HEK293 (cell line): ENCODE data around the gene KIR3DL1.

Experiments used
- CTCF ChIA-PET: fragments of 350-600 bp; formaldehyde crosslinking; extraction: SDS; loops from one replicate; lab custom pipeline; 2021; ENCODE audit warnings: antibody characterized with exemption; lab: Yijun Ruan, JAX
- POLR2A ChIA-PET: fragments of 300-600 bp; formaldehyde crosslinking; extraction: SDS; loops from one replicate; lab custom pipeline; 2020; ENCODE audit warnings: antibody characterized with exemption, inconsistent platforms; lab: Yijun Ruan, JAX
- H3K27ac ChIP-seq: fragments of 200-500 bp; sonication (Bioruptor generic); 2 replicates; pipeline ENCODE4 v1.5.1; 2014; ENCODE audit warnings: low read depth, low read length, control low read depth, inconsistent platforms; ENCODE audit errors: extremely low read depth
- H3K36me3 ChIP-seq, 2 experiments: fragments of 200-500 bp in 1 of 2; sonication (Bioruptor generic) in 1 of 2; 1 replicate in 1 of 2; 2 replicates in 1 of 2; pipeline ENCODE4 v1.5.1; 2014 to 2017; ENCODE audit warnings: inconsistent platforms in 2 of 2, low read length in 2 of 2; ENCODE audit not compliant: control insufficient read depth in 2 of 2, insufficient read depth in 1 of 2
- H3K4me1 ChIP-seq: fragments of 200-500 bp; sonication (Bioruptor generic); 2 replicates; pipeline ENCODE4 v1.5.1; 2014; ENCODE audit warnings: mild to moderate bottlenecking, low read length, inconsistent platforms; ENCODE audit not compliant: control insufficient read depth, insufficient read depth
- H3K4me3 ChIP-seq: 2 replicates; pipeline ENCODE4 v1.5.1; 2011; ENCODE audit warnings: low read depth, mild to moderate bottlenecking, control low read depth, low read length, moderate library complexity
- H3K9me3 ChIP-seq: fragments of 200-500 bp; sonication (Bioruptor generic); 2 replicates; pipeline ENCODE4 v1.5.1; 2014; ENCODE audit warnings: low read depth, low read length, inconsistent platforms; ENCODE audit not compliant: control insufficient read depth, insufficient read depth
- BCL11B ChIP-seq: fragments of 450-650 bp; formaldehyde crosslinking; IDR thresholded peaks from 2 replicates; pipeline ENCODE4 v1.5.1; 2016; ENCODE audit warnings: low read depth, missing biosample characterization, missing genetic modification characterization
- GLIS1 ChIP-seq: fragments of 450-650 bp; formaldehyde crosslinking; IDR thresholded peaks from 2 replicates; pipeline ENCODE4 v1.5.1; 2016; ENCODE audit warnings: missing biosample characterization, missing genetic modification characterization
- KLF16 ChIP-seq: fragments of 450-650 bp; formaldehyde crosslinking; IDR thresholded peaks from 2 replicates; pipeline ENCODE4 v1.5.1; 2017; ENCODE audit warnings: missing biosample characterization, missing genetic modification characterization
- MYNN ChIP-seq: fragments of 450-650 bp; formaldehyde crosslinking; IDR thresholded peaks from 2 replicates; pipeline ENCODE4 v1.5.1; 2016; ENCODE audit warnings: missing biosample characterization, missing genetic modification characterization, borderline replicate concordance
- MZF1 ChIP-seq: fragments of 450-650 bp; formaldehyde crosslinking; IDR thresholded peaks from 2 replicates; pipeline ENCODE4 v1.5.1; 2017; ENCODE audit warnings: missing biosample characterization, missing genetic modification characterization, borderline replicate concordance
- PRDM1 ChIP-seq: fragments of 450-650 bp; formaldehyde crosslinking; IDR thresholded peaks from 2 replicates; pipeline ENCODE4; 2016; ENCODE audit warnings: missing biosample characterization, missing genetic modification characterization
- SP7 ChIP-seq: fragments of 450-650 bp; formaldehyde crosslinking; IDR thresholded peaks from 2 replicates; pipeline ENCODE4 v1.5.1; 2016; ENCODE audit warnings: missing biosample characterization, missing genetic modification characterization
- ZBTB7A ChIP-seq: fragments of 450-650 bp; formaldehyde crosslinking; IDR thresholded peaks from 2 replicates; pipeline ENCODE4 v1.5.1; 2016; ENCODE audit warnings: low read depth, missing biosample characterization, missing genetic modification characterization
- ZIC2 ChIP-seq: fragments of 450-650 bp; formaldehyde crosslinking; IDR thresholded peaks from 2 replicates; pipeline ENCODE4 v1.5.1; 2016; ENCODE audit warnings: missing biosample characterization, missing genetic modification characterization
- ZNF10 ChIP-seq: fragments of 450-650 bp; formaldehyde crosslinking; IDR thresholded peaks from 2 replicates; pipeline ENCODE4 v1.5.1; 2017; ENCODE audit warnings: missing biosample characterization, missing genetic modification characterization
- ZNF140 ChIP-seq: fragments of 450-650 bp; formaldehyde crosslinking; IDR thresholded peaks from 2 replicates; pipeline ENCODE4 v1.5.1; 2016; ENCODE audit warnings: missing biosample characterization, missing genetic modification characterization
- ZNF211 ChIP-seq: fragments of 450-650 bp; formaldehyde crosslinking; IDR thresholded peaks from 2 replicates; pipeline ENCODE4 v1.5.1; 2016; ENCODE audit warnings: low read depth, missing biosample characterization, missing genetic modification characterization
- ZNF214 ChIP-seq: fragments of 450-650 bp; formaldehyde crosslinking; IDR thresholded peaks from 2 replicates; pipeline ENCODE4 v1.5.1; 2017; ENCODE audit warnings: missing biosample characterization, mild to moderate bottlenecking, missing genetic modification characterization, borderline replicate concordance
- ZNF266 ChIP-seq: fragments of 450-650 bp; formaldehyde crosslinking; IDR thresholded peaks from 2 replicates; pipeline ENCODE4 v1.5.1; 2016; ENCODE audit warnings: missing biosample characterization, missing genetic modification characterization, low read depth
- ZNF274 ChIP-seq, 2 experiments: fragments of 200-500 bp in 1 of 2; fragments of 450-650 bp in 1 of 2; sonication (Bioruptor generic) in 1 of 2; formaldehyde crosslinking in 1 of 2; IDR thresholded peaks; 2 replicates each; pipeline versions ENCODE4 v1.5.1 to v1.6.1; 2014 to 2016; ENCODE audit warnings: borderline replicate concordance in 1 of 2, inconsistent platforms in 1 of 2, low read length in 1 of 2, missing biosample characterization in 1 of 2, missing genetic modification characterization in 1 of 2
- ZNF366 ChIP-seq: fragments of 450-650 bp; formaldehyde crosslinking; conservative IDR thresholded peaks from 2 replicates; pipeline ENCODE4 v1.5.1; 2016; ENCODE audit warnings: missing biosample characterization, missing genetic modification characterization
- ZNF510 ChIP-seq: fragments of 450-650 bp; formaldehyde crosslinking; IDR thresholded peaks from 2 replicates; pipeline ENCODE4 v1.5.1; 2018; ENCODE audit warnings: mild to moderate bottlenecking, missing genetic modification characterization, missing biosample characterization; ENCODE audit not compliant: insufficient replicate concordance
- ZNF521 ChIP-seq: fragments of 450-650 bp; formaldehyde crosslinking; IDR thresholded peaks from 2 replicates; pipeline ENCODE4 v1.5.1; 2017; ENCODE audit warnings: missing biosample characterization, mild to moderate bottlenecking, missing genetic modification characterization
- ZNF558 ChIP-seq: fragments of 450-650 bp; formaldehyde crosslinking; IDR thresholded peaks from 2 replicates; pipeline ENCODE4 v1.5.1; 2016; ENCODE audit warnings: missing biosample characterization, missing genetic modification characterization
- ZNF585B ChIP-seq: fragments of 450-650 bp; formaldehyde crosslinking; IDR thresholded peaks from 2 replicates; pipeline ENCODE4 v1.5.1; 2016; ENCODE audit warnings: missing biosample characterization, missing genetic modification characterization
- ZNF707 ChIP-seq: fragments of 450-650 bp; formaldehyde crosslinking; IDR thresholded peaks from 2 replicates; pipeline ENCODE4 v1.5.1; 2016; ENCODE audit warnings: missing biosample characterization, missing genetic modification characterization
- ZNF747 ChIP-seq: fragments of 450-650 bp; formaldehyde crosslinking; IDR thresholded peaks from 2 replicates; pipeline ENCODE4 v1.5.1; 2016; ENCODE audit warnings: missing biosample characterization, missing genetic modification characterization
- ZSCAN16 ChIP-seq: fragments of 450-650 bp; formaldehyde crosslinking; IDR thresholded peaks from 2 replicates; pipeline ENCODE4 v1.5.1; 2016; ENCODE audit warnings: missing biosample characterization, missing genetic modification characterization
- TF ChIP-seq, protein P1 (sequence below): fragments of 450-650 bp; formaldehyde crosslinking; IDR thresholded peaks from 2 replicates; pipeline ENCODE4 v1.5.1; 2016; ENCODE audit warnings: missing biosample characterization, missing genetic modification characterization, low read depth
- TF ChIP-seq, protein P2 (sequence below): fragments of 450-650 bp; IDR thresholded peaks from 2 replicates; pipeline ENCODE4 v1.5.1; 2018; ENCODE audit warnings: missing biosample characterization, mild to moderate bottlenecking, missing genetic modification characterization
- TF ChIP-seq, protein P3 (sequence below): fragments of 450-650 bp; formaldehyde crosslinking; IDR thresholded peaks from 2 replicates; pipeline ENCODE4 v1.5.1; 2016; ENCODE audit warnings: missing biosample characterization, missing genetic modification characterization
- TF ChIP-seq, protein P4 (sequence below): fragments of 450-650 bp; formaldehyde crosslinking; IDR thresholded peaks from 2 replicates; pipeline ENCODE4 v1.5.1; 2016; ENCODE audit warnings: missing biosample characterization, missing genetic modification characterization
- TF ChIP-seq, protein P5 (sequence below): fragments of 450-650 bp; formaldehyde crosslinking; IDR thresholded peaks from 2 replicates; pipeline ENCODE4 v1.5.1; 2017; ENCODE audit warnings: missing biosample characterization, missing genetic modification characterization

Gene KIR3DL1

DNA sequence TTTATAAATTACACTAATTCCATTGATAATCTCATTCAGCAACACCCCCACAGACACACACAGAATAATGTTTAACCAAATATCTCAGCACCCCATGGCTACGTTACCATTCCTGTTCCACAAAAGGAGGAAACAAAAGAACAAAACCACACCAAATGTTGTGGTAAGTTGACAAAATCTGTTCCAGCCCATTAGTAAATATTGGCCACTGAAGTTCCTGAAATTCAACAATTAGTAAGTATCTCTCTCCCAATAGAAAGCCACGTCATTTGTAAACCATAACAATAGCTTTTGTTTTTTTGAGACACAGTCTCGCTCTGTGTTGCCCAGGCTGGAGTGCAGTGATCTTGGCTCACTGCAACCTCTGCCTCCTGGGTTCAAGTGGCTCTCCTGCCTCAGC, 55.4 kb downstream of the KIR3DL1 start:
- ChIA-PET POLR2A (no interaction called here), CTCF (interaction anchor here (2.0 kb wide), 1 partner anchor 10 kb away, joined by 7 read pairs; no protein-coding TSS in a partner anchor)
- H3K27ac ChIP-seq: no peak overlapping the region
- H3K9me3 ChIP-seq: no peaks in the 10 kb centered on the region
- H3K4me1 ChIP-seq: no peaks in the 10 kb centered on the region
- no peak overlapping the region for H3K4me3 ChIP-seq
- H3K36me3 ChIP-seq: no peaks in the 10 kb centered on the region
- TF ChIP-seq PRDM1 (tag by site-specific recombination) (no peak), ZNF747 (tag by site-specific recombination) (no peak), ZSCAN16 (tag by site-specific recombination) (no peak), MYNN (tag by site-specific recombination) (no peak), ZNF140 (no peak), ZIC2 (tag by site-specific recombination) (no peak), ZNF274 (IDR thresholded peaks at IDR 0.05; ENCODE audit: low read length) (no peak), ZNF274 (tag by site-specific recombination; IDR thresholded peaks at IDR 0.05; ENCODE audit: borderline replicate concordance) (no peak), ZNF266 (tag by site-specific recombination) (no peak), ZNF521 (tag by site-specific recombination) (no peak), ZNF707 (tag by site-specific recombination) (no peak), BCL11B (tag by site-specific recombination) (no peak), GLIS1 (no peak), ZNF585B (tag by site-specific recombination) (no peak)
- TF ChIP-seq, protein P1, sequence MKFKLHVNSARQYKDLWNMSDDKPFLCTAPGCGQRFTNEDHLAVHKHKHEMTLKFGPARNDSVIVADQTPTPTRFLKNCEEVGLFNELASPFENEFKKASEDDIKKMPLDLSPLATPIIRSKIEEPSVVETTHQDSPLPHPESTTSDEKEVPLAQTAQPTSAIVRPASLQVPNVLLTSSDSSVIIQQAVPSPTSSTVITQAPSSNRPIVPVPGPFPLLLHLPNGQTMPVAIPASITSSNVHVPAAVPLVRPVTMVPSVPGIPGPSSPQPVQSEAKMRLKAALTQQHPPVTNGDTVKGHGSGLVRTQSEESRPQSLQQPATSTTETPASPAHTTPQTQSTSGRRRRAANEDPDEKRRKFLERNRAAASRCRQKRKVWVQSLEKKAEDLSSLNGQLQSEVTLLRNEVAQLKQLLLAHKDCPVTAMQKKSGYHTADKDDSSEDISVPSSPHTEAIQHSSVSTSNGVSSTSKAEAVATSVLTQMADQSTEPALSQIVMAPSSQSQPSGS: no peak

DNA sequence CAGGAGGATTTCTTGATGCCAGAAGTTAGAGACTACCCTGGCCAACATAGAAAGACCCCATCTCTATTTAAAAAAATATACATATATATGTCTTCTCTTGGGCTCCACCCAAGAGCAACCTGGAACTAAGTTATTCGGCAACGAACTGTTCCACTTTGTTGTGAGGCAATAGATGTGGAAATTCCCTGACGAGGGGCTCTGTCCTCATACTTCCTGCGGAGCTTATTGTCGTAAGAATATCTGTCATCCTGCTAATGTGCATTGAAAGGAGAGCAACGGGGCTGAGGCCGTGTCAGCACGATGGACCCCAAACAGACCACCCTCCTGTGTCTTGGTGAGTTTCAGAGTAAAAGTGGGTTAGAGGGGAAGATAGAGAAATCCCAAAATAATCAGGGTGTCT, 57.7 kb downstream of the KIR3DL1 start, which contains the start of gene FCAR:
Gene FCAR, plus strand, starts transcription at position 246 of the 400 bp plus-strand sequence. Its CDS starts 55 bp downstream, at position 301.
- H3K4me3 ChIP-seq: no peak within 1 kb of the TSS
- H3K9me3 ChIP-seq: no peaks in the 10 kb centered on the region
- no peaks in the 10 kb centered on the region for H3K36me3 ChIP-seq
- CTCF ChIA-PET: interaction anchor here (0.6 to 2.7 kb wide), 2 partner anchors 199 to 545 kb away, joined by 3 to 9 read pairs; no protein-coding TSS in a partner anchor
- H3K27ac ChIP-seq: no peak within 1 kb of the TSS
- H3K4me1 ChIP-seq: no peaks in the 10 kb centered on the region
- POLR2A ChIA-PET: no interaction called here
- TF ChIP-seq ZBTB7A (tag by site-specific recombination): no peak
- TF ChIP-seq, protein P2, sequence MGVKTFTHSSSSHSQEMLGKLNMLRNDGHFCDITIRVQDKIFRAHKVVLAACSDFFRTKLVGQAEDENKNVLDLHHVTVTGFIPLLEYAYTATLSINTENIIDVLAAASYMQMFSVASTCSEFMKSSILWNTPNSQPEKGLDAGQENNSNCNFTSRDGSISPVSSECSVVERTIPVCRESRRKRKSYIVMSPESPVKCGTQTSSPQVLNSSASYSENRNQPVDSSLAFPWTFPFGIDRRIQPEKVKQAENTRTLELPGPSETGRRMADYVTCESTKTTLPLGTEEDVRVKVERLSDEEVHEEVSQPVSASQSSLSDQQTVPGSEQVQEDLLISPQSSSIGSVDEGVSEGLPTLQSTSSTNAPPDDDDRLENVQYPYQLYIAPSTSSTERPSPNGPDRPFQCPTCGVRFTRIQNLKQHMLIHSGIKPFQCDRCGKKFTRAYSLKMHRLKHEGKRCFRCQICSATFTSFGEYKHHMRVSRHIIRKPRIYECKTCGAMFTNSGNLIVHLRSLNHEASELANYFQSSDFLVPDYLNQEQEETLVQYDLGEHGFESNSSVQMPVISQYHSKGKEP (tag by site-specific recombination): no peak
- TF ChIP-seq, protein P3, sequence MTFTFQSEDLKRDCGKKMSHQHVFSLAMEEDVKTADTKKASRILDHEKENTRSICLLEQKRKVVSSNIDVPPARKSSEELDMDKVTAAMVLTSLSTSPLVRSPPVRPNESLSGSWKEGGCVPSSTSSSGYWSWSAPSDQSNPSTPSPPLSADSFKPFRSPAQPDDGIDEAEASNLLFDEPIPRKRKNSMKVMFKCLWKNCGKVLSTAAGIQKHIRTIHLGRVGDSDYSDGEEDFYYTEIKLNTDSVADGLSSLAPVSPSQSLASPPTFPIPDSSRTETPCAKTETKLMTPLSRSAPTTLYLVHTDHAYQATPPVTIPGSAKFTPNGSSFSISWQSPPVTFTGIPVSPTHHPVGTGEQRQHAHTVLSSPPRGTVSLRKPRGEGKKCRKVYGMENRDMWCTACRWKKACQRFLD (tag by site-specific recombination): no peak
- no peak for TF ChIP-seq ZNF10
- no peak for TF ChIP-seq ZNF366 (tag by site-specific recombination)
- no peak for TF ChIP-seq KLF16 (tag by site-specific recombination)
- TF ChIP-seq, protein P1: no peak
- TF ChIP-seq, protein P4, sequence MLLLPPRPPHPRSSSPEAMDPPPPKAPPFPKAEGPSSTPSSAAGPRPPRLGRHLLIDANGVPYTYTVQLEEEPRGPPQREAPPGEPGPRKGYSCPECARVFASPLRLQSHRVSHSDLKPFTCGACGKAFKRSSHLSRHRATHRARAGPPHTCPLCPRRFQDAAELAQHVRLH (tag by site-specific recombination): no peak
- no peak for TF ChIP-seq BCL11B (tag by site-specific recombination)
- TF ChIP-seq ZNF510 (tag by site-specific recombination): no peak
- TF ChIP-seq ZNF214 (tag by site-specific recombination): no peak
- TF ChIP-seq, protein P5, sequence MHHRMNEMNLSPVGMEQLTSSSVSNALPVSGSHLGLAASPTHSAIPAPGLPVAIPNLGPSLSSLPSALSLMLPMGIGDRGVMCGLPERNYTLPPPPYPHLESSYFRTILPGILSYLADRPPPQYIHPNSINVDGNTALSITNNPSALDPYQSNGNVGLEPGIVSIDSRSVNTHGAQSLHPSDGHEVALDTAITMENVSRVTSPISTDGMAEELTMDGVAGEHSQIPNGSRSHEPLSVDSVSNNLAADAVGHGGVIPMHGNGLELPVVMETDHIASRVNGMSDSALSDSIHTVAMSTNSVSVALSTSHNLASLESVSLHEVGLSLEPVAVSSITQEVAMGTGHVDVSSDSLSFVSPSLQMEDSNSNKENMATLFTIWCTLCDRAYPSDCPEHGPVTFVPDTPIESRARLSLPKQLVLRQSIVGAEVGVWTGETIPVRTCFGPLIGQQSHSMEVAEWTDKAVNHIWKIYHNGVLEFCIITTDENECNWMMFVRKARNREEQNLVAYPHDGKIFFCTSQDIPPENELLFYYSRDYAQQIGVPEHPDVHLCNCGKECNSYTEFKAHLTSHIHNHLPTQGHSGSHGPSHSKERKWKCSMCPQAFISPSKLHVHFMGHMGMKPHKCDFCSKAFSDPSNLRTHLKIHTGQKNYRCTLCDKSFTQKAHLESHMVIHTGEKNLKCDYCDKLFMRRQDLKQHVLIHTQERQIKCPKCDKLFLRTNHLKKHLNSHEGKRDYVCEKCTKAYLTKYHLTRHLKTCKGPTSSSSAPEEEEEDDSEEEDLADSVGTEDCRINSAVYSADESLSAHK (tag by site-specific recombination): no peak
- TF ChIP-seq ZNF211 (tag by site-specific recombination): no peak
- TF ChIP-seq ZNF558 (tag by site-specific recombination): no peak
- TF ChIP-seq MZF1 (tag by site-specific recombination): no peak
- TF ChIP-seq SP7 (tag by site-specific recombination): no peak
